GM12891 (cell line): ENCODE results near the gene DIP2C.

Experiments used
- POLR2A ChIP-seq: IDR thresholded peaks from 2 replicates; pipeline ENCODE4 v1.6.1; 2011; ENCODE audit warnings: low read depth, low read length, control low read depth
- POLR2AphosphoS5 ChIP-seq: IDR thresholded peaks from 2 replicates; pipeline ENCODE4 v1.6.1; 2011; ENCODE audit warnings: low read depth, low read length, control low read depth
- TAF1 ChIP-seq: IDR thresholded peaks from 2 replicates; pipeline ENCODE4 v1.6.1; 2011; ENCODE audit warnings: low read depth, low read length, control low read depth

DNA sequence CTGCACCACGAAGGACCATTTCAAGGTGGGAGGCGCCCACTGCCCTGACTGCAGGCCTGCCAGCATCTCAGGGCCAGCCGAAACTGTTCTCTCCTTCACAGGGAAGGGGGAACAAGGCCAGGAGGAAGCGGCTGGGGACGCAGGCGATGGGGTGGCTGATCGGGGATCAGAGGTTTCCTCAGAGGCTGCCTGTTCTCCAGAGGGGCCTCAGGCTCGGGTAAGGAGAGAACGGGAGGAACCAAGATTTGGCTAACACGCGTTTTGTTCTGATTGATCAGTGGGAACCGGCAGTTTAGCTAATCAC lies 87.9 kb downstream of the DIP2C start:
- TF ChIP-seq POLR2A (no peak), POLR2AphosphoS5 (no peak), TAF1 (no peak)
